Activated naive CD8-positive, alpha-beta T cell (primary cell): ENCODE results near the gene MYPOP.

Experiments
- H3K27ac Mint-ChIP-seq: one replicate; pipeline ENCODE4 v1.8.0; 2021; ENCODE audit warnings: mixed read lengths
- H3K27me3 Mint-ChIP-seq: one replicate; pipeline ENCODE4 v1.8.0; 2021; ENCODE audit warnings: mixed read lengths
- H3K36me3 Mint-ChIP-seq: one replicate; pipeline ENCODE4 v1.8.0; 2021; ENCODE audit warnings: mixed read lengths
- H3K4me1 Mint-ChIP-seq: one replicate; pipeline ENCODE4 v1.8.0; 2021; ENCODE audit warnings: low read depth, mixed read lengths
- H3K4me3 Mint-ChIP-seq: one replicate; pipeline ENCODE4 v1.8.0; 2021; ENCODE audit warnings: mild to moderate bottlenecking, mixed read lengths
- H3K9me3 Mint-ChIP-seq: one replicate; pipeline ENCODE4 v1.8.0; 2021; ENCODE audit warnings: low read depth, mixed read lengths

Gene MYPOP

DNA sequence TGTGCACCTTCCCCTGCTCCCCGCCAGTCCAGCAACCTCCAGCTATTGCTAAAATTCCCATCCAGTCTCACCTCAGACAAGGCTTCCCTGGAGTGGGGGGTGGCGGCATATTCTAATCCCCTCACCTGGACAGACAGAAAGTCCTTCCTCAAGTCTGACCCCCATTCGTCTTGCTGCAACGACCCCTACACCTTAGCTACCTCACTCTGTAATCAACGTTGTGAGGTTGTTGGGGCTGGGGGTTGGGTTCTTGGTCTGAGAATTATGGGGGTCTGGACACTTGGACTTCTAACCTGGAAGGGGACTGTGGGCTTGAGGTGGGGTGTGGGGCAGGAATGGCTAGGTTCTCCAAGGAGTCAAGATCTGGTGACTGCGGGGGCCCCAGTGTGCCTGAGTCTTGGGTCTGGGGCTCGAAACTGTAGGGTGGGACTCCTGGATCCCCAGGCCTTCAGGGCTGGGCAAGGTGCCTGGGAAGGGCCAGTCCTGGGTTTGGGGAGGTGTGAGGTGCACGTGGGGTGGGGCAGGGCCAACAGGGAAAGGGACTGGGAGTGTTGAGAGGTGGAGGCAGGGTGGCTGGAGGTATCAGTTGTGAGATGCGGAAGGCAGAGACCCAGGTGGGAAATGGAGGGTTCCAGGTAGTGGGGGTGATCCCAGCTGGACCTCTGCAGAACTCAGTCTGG is 37.0 kb downstream of the MYPOP start:
- Mint-ChIP-seq H3K9me3 (no peaks in the 10 kb centered on the region), H3K36me3 (no peaks in the 10 kb centered on the region), H3K4me3 (peak overlapping the region; percentile 40), H3K4me1 (peaks cover 27% of the 10 kb centered on the region), H3K27me3 (peaks cover 4% of the 10 kb centered on the region), H3K27ac (no peak overlapping the region)

DNA sequence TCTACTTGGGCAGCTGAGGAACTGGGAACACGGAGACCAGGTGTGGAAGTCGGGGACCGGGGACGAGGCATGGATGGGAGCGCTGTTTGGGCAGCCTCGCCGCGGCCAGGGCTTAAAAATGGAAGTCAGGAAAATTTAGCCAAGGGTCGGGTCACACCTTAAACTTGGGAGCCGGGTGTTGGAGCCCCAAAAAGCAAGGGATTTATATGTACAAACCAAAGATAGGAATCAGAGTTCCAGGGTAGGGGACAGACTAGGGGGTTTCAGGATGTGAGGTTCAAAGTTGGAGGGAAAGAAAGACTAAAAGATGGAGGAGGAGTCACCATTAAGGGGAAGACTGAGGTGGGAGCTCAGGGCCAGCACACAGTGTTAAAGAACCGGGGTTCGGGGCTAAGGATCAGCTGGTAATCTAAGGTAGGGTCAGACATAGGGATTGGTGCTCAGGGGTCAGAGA is 37.8 kb downstream of the MYPOP start:
- Mint-ChIP-seq H3K36me3 (no peaks in the 10 kb centered on the region), H3K9me3 (no peaks in the 10 kb centered on the region), H3K27ac (no peak overlapping the region), H3K4me3 (peak overlapping the region; percentile 56), H3K4me1 (peaks cover 27% of the 10 kb centered on the region), H3K27me3 (peaks cover 4% of the 10 kb centered on the region)

- no peaks in the 10 kb centered on the region for H3K36me3 Mint-ChIP-seq
- peaks cover 4% of the 10 kb centered on the region for H3K27me3 Mint-ChIP-seq
- peak within 1 kb of the TSS; percentile 98 for H3K27ac Mint-ChIP-seq
- peak within 1 kb of the TSS; percentile 98 for H3K4me3 Mint-ChIP-seq
- peaks cover 27% of the 10 kb centered on the region for H3K4me1 Mint-ChIP-seq
- H3K9me3 Mint-ChIP-seq, result no peaks in the 10 kb centered on the region
Observed at GRCh38 chr19:45863840-45864628, 38.4 kb downstream of the MYPOP start, which contains the start of gene FOXA3. Gene FOXA3 (plus strand): TSS chr19:45864326. CDS start chr19:45864457, 131 bp downstream.

DNA sequence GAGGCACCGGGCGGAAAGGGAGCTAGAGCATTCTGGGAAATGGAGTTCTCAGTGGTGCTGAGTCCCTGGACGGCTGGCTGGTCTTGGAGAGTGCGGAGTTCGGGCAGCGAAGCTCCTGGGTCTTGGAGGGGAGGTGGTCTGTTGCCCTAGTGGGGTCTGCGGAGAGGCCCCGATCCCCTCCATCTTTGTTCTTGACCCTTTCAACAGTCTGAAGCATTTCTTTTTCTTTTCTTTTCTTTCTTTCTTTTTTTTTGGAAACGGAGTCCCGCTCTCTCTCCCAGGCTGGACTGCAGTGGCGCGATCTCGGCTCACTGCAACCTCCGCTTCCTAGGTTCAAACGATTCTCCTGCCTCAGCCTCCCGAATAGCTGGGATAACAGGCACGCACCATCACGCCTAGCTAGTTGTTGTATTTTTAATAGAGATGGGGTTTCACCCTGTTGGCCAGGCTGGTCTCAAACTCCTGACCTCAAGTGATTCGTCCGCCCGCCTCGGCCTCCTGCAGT is 39.0 kb downstream of the MYPOP start:
- Mint-ChIP-seq H3K4me3 (peak overlapping the region; percentile 98), H3K4me1 (peaks cover 27% of the 10 kb centered on the region), H3K27ac (peak overlapping the region; percentile 98), H3K36me3 (no peaks in the 10 kb centered on the region), H3K27me3 (peaks cover 4% of the 10 kb centered on the region), H3K9me3 (no peaks in the 10 kb centered on the region)

- Mint-ChIP-seq H3K9me3 (no peaks in the 10 kb centered on the region), H3K27ac (peak within 1 kb of the TSS; percentile 98), H3K4me3 (peak within 1 kb of the TSS; percentile 98), H3K36me3 (no peaks in the 10 kb centered on the region), H3K4me1 (peaks cover 31% of the 10 kb centered on the region), H3K27me3 (peaks cover 4% of the 10 kb centered on the region)
Observed at GRCh38 chr19:45862564-45863334, 39.7 kb downstream of the MYPOP start, which contains the start of gene SYMPK. Gene SYMPK (minus strand): TSS chr19:45863147. CDS start chr19:45854495, 8,652 bp downstream.

GRCh38 chr19:45862271-45862563 is 40.2 kb downstream of the MYPOP start:
- H3K9me3 Mint-ChIP-seq, result no peaks in the 10 kb centered on the region

DNA sequence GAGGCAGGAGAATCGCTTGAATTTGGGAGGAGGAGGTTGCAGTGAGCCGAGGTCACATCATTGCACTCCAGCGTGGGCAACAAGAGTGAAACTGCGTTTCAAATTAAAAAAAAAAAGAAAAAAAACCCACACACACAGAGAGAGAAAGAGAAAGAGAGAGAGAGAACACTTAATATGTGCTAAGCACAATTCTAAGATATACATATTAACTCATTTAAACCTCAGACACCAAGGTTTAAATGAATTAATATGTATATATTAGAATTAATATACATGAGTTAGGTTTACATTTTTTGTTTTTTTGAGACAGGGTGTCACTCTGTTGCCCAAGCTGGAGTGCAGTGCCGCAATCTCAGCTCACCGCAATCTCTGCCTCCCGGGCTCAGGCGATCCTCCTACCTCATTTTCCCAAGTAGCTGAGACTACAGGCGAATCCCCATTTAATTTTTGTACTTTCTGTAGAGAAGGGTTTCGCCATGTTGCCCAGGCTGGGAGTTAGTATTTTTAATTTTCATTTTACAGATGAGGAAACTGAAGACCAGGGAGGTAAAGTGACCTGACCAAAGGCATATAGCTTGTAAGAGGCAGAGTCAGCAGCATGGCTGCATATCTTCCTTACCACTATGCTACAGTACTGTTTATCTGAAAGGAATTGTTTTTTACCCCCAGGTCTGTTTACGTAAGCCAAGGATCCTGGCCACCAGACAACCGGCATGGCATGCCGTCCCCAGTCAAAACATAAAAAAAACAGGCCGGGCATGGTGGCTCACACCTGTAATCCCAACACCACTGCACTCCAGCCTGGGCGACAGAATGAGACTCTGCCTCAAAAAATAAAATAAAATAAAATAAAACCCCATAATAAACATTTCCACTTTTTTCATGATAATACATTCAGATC is 41.8 kb downstream of the MYPOP start:
- Mint-ChIP-seq H3K4me3 (peak overlapping the region; percentile 98), H3K36me3 (no peaks in the 10 kb centered on the region), H3K4me1 (peaks cover 31% of the 10 kb centered on the region), H3K9me3 (no peaks in the 10 kb centered on the region), H3K27me3 (peaks cover 4% of the 10 kb centered on the region), H3K27ac (no peak overlapping the region)

More at GRCh38 chr19:45862271-45862563, 40.2 kb downstream of the MYPOP start:
- Mint-ChIP-seq H3K27me3 (peaks cover 4% of the 10 kb centered on the region), H3K4me3 (peak overlapping the region; percentile 98), H3K27ac (peak overlapping the region; percentile 98), H3K36me3 (no peaks in the 10 kb centered on the region), H3K4me1 (peaks cover 31% of the 10 kb centered on the region)

- peaks cover 2% of the 10 kb centered on the region for H3K36me3 Mint-ChIP-seq
- no peaks in the 10 kb centered on the region for H3K9me3 Mint-ChIP-seq
- H3K27ac Mint-ChIP-seq, result no peak overlapping the region
- H3K27me3 Mint-ChIP-seq, result no peaks in the 10 kb centered on the region
- H3K4me3 Mint-ChIP-seq, result no peak overlapping the region
- H3K4me1 Mint-ChIP-seq, result peaks cover 4% of the 10 kb centered on the region
Observed at GRCh38 chr19:45854167-45854778, 48.1 kb downstream of the MYPOP start.

- no peaks in the 10 kb centered on the region for H3K4me1 Mint-ChIP-seq
- H3K27ac Mint-ChIP-seq, result peak overlapping the region; percentile 11
- no peaks in the 10 kb centered on the region for H3K9me3 Mint-ChIP-seq
- peaks cover 2% of the 10 kb centered on the region for H3K36me3 Mint-ChIP-seq
- H3K4me3 Mint-ChIP-seq, result no peak overlapping the region
- H3K27me3 Mint-ChIP-seq, result no peaks in the 10 kb centered on the region
Observed at GRCh38 chr19:45852983-45853382, 49.4 kb downstream of the MYPOP start.

DNA sequence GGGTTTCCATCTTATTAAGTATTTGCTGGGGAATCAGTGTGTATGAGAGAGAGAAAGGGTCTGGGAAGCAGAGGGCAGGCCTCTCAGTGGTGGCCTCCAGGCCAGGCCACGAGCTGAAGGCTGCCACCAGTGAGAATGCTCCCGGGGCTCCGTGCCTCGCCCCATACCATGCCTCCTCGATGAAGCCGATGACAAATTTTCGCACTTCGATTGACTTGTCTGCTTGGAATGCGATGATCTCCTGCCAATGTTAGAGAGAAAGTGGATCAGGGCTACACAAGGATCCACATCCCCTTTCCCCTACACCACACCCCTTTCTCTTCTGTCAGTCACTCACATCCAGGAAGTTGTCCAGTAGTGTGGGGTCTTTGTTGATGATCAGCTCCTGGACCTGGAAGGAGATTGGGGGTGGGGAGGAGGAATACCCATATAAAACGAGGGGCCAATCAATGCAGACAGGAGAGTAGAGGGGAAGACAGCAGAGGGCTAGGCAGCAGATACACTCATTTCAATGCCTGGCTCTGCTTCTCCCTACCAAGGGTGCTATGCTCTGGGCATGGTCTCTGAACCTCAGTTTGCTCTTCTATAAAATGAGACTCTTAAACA is 50.2 kb downstream of the MYPOP start:
- no peaks in the 10 kb centered on the region for H3K4me1 Mint-ChIP-seq
- peaks cover 2% of the 10 kb centered on the region for H3K36me3 Mint-ChIP-seq
- H3K4me3 Mint-ChIP-seq, result no peak overlapping the region
- no peak overlapping the region for H3K27ac Mint-ChIP-seq
- H3K9me3 Mint-ChIP-seq, result no peaks in the 10 kb centered on the region
- no peaks in the 10 kb centered on the region for H3K27me3 Mint-ChIP-seq

- H3K27me3 Mint-ChIP-seq, result no peaks in the 10 kb centered on the region
- peaks cover 9% of the 10 kb centered on the region for H3K36me3 Mint-ChIP-seq
- H3K9me3 Mint-ChIP-seq, result no peaks in the 10 kb centered on the region
- H3K4me3 Mint-ChIP-seq, result no peak overlapping the region
- peaks cover 5% of the 10 kb centered on the region for H3K4me1 Mint-ChIP-seq
- H3K27ac Mint-ChIP-seq, result no peak overlapping the region
Observed at GRCh38 chr19:45848922-45849321, 53.5 kb downstream of the MYPOP start.

GRCh38 chr19:45847663-45848062 is 54.8 kb downstream of the MYPOP start:
- Mint-ChIP-seq H3K4me3 (no peak overlapping the region), H3K36me3 (peaks cover 13% of the 10 kb centered on the region)

DNA sequence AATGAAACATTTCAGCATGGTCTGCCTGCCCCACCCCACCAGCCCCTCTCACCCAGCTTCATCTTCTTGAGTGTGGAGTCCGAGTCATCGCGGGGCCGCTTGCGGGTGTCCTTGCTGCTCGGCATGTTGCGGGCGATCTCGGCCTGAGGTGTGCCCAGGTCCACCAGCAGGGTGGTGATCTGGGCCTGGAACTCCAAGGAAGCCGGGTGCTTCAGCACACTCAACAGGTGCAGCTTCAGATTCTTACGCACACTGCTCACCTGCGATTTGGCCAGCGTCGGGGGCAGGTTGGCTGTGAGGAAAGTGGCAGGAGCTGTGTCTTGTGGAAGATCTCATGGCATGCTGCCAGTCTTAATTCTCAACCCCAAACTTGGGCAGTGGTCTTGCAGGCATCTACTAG is 60.2 kb downstream of the MYPOP start:
- Mint-ChIP-seq H3K36me3 (peaks cover 16% of the 10 kb centered on the region), H3K4me3 (no peak overlapping the region)

More at GRCh38 chr19:45847663-45848062, 54.8 kb downstream of the MYPOP start:
- H3K27ac Mint-ChIP-seq, result no peak overlapping the region
- H3K27me3 Mint-ChIP-seq, result no peaks in the 10 kb centered on the region
- H3K9me3 Mint-ChIP-seq, result no peaks in the 10 kb centered on the region
- H3K4me1 Mint-ChIP-seq, result peaks cover 5% of the 10 kb centered on the region

More for the DNA sequence above, 60.2 kb downstream of the MYPOP start:
- Mint-ChIP-seq H3K27ac (no peak overlapping the region), H3K27me3 (no peaks in the 10 kb centered on the region), H3K4me1 (peaks cover 5% of the 10 kb centered on the region), H3K9me3 (no peaks in the 10 kb centered on the region)
